GM21390 (cell line): ENCODE measurements around the gene ZNF436.
"Not testable (repeated sequence)": the region's sequence is repeated elsewhere in the genome, so short reads cannot be mapped to it uniquely, and the experiment has no call there.

ENCODE experiments used
- ATAC-seq: cut with Tn5 transposase; IDR thresholded peaks from one replicate; pipeline ENCODE4 v1.9.1; 2021; ENCODE audit not compliant: unreplicated experiment

ZNF436 gene

DNA sequence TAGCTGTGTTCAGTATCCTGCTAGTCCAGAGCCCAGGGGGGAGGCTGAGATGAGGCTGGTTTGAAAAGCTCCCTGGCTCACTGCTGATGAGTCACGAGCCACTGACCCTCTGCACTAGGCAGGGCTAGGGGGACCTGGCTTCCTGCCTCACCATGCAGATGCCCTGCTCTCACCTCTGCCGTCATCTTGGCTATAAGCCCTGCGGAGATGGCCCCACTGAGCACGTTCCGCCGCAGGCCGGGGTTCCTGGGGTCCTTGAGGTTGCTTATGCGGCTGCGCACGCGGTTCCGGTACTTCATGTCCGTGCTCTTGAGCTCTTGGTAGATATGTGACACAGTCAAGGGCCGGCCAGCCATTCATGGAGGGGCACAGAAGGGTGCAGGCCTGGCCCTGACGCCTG, 24.1 kb upstream of the ZNF436 start:
- no peak for ATAC-seq

DNA sequence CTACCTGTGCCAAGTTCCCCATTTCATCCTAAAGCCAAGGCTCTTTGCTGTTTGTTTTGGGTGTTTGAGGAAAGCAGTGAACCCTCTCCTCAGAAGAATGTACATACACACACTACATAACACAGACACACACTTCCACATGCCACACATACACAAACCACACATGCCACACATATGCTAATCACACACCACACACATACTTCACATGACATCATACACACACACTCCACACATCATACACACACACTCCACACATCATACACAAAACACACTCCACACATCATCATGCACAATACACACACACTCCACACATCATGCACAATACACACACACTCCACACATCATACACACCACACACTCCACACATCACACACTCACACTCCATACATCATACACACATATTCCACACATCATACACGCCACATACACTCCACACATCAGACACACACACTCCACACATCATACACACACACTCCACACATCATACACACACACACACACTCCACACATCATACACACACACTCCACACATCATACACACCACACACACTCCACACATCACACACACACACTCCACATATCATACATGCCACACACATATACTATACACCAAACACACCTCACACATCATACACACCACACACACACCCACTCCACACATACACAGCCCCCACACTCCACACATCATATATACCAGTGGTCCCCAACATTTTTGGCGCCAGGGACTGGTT, 22.7 kb upstream of the ZNF436 start:
- ATAC-seq = no peak

DNA sequence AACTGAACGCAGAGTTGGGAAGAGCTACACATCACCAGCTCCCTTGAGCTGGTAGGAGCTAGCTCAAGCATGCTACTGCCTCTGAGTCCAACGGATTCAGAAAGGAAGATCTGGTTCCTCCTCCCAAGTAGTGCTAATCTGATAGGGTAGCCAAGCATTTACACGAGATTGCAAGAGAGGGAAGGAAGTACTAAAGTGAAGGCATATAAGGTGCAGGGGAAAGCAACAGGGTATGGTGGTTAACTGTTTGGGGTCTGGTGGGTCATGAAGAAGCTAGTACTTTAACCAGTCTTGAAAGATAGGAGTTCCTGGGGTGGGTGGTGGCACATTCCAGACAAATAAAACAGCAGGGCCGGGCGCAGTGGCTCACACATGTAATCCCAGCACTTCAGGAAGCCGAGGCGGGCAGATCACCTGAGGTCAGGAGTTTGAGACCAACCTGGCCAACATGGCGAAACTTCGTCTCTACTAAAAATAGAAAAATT, 20.2 kb upstream of the ZNF436 start:
- no peak for ATAC-seq

DNA sequence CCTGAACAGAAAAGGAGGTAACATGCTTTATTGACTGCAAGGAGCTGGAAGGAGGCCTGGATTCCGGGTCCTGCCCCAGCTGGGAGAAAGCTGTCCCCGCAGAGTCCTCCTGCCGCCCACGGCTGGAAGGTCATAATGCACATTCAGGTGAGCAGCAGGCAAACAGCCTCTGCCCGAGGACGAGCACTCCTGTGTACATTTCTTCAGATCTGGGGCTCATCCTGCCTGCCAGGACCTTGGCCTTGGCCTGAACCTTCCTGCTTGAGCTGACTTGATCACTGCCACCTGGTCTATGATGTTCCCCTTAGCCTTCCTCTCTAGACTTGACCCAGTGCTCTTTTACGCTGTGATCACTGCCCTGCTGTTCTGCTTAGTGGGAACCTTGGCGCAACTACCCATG, 17.9 kb upstream of the ZNF436 start:
- ATAC-seq = no peak

DNA sequence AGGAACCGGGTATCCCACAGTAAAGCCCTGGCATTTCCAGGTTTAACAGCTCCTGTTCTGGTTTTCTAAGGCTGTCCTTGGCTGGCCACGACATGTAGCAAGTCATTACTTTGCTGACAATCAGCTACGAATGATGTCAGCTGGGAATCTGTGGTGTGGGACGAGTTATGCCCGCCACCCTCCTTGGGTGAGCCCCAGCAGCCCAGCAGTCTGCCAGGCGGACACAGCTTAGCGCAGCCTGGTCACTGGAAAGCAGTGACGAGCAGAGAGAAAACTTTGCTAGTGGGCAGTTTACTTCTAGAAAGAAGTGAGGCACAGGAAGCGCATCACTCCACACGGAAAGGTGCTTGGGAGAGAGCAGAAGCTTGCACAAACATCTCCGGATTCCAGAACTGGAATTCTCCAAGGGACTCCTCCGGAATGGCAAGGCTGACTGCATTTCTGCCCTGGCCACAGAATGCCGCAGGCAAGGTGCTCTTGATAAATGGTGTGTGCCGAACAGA, 15.5 kb upstream of the ZNF436 start:
- no peak for ATAC-seq

DNA sequence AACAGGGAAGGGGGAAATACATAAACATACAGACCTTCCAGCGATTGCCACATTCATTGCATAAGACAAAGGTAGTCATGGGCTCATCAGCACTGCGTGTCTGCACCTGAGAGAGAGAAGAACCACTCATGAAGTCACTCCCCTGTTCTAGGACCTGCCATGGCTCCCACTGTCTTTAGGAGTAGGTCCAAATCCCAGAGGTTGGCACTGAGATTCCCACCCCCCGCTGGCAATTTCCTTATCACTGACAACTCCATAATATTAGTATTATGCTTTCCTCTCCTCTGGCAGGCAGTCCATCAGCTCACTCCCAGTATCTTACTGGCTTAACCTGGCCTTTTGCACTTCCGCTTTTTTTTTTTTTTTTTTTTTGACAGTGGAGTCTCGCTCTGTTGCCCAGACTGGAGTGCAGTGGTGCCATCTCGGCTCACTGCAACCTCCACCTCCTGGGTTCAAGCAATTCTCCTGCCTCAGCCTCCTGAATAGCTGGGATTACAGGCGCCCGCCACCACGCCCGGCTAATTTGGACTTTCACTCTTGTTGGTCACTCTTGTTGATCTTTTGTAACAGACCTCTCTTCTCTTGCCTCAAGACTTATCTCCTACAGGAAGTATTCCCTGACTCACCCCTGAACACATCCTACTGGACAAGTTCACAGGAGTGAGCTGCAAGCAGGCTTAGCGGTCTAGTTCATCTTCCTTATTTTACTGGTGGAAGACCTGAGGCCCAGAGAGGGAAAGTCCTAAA, 14.8 kb upstream of the ZNF436 start:
- no peak for ATAC-seq

DNA sequence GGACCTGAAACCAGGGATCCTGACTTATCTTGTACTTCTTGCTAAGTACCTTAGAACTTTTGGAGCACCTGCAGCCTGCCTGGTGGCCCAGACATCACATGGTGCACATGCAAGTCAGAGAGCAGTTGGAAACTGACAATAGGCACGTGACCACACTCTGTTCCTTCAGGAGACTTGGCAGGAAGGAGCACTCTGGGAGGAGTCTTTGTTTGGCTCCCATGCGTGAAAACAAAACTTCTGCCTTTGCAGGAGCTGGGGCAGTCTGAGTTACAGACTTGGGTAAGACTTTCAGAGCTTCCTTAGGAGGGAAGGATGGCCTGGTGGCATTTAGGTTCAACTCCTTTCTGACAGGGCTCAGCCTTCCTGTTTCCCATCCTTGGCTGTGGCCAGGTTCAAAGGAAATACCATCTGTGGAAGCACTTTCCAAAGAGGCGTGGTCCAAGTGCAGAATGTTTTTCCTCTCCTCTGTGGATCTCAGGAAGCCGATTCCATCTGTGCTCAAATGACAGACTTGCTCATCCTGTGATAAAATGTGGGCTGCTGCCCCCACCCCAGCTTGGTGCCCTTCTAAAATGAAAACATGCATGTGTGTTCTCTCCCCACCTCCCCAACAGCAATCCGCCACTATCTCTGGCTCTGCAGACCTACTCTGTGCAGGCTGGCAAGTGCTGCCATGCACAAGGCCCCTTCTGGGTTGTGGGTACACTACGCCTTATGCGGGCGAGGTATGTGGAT, 14.1 kb upstream of the ZNF436 start:
- no peak for ATAC-seq

DNA sequence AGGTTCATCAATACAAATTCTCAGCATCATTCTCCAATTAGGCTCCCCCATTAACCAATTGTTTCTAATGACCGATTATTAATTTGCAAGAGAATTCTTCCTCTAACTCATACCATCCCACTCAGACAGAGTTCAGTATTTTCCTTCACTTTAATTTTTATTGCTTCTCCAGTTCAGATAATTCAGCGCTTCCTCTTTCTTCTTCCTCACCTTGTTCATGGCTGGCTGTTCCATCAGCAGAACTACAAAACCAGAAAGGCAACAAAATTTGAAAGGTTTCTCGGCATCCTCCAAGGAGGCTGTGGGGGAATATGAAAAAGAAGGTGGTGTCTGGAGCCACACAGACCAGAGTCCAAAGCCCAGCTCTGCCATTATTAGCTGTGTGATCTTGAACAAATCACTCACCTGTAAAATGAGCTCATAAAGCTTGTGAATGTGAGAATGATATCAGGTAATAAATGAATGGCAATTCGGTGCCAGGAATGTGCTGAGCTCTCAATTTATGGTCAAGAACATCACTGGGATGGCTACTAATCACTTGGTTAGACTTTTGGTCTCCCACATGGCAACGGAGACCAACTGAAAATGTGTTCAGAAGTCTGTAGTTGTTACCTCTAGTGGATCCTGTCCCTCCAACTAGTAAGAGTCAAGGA, 11.7 kb upstream of the ZNF436 start:
- ATAC-seq = no peak

DNA sequence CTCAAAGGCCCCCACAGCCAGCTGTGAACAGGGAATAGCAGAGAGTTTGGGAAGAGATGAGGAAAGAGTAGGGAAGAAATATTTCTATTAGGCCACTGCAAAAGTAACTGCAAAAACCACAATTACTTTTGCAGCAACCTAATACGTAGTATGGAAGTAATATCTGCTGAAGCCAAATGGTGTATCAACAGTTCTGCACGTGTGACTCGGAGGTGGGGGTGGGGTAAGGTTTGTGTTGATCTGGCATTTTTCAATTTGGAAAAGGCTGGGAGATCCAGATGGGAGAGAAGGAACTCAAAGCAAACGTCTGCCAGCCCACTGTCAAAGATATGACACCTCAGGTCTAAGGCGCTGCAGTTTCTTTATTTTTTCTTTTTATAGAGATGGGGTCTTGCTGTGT, 11.1 kb upstream of the ZNF436 start:
- ATAC-seq = no peak

DNA sequence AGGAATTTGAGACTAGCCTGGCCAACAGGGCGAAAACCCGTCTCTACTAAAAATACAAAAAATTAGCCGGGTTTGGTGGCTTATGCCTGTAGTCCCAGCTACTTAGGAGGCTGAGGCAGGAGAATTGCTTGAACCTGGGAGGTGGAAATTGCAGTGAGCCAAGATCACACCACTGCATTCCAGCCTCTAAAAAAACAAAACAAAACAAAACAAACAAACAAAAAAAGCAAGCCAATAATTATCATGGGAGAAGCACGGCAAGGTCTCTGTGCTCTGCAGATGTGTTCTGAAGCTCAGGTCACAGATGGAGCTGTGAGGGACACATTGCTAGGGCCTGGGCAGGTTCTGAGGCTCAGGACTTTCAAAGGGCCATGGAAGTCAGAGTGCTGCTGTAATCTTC, 10.6 kb upstream of the ZNF436 start:
- not testable (repeated sequence) for ATAC-seq

DNA sequence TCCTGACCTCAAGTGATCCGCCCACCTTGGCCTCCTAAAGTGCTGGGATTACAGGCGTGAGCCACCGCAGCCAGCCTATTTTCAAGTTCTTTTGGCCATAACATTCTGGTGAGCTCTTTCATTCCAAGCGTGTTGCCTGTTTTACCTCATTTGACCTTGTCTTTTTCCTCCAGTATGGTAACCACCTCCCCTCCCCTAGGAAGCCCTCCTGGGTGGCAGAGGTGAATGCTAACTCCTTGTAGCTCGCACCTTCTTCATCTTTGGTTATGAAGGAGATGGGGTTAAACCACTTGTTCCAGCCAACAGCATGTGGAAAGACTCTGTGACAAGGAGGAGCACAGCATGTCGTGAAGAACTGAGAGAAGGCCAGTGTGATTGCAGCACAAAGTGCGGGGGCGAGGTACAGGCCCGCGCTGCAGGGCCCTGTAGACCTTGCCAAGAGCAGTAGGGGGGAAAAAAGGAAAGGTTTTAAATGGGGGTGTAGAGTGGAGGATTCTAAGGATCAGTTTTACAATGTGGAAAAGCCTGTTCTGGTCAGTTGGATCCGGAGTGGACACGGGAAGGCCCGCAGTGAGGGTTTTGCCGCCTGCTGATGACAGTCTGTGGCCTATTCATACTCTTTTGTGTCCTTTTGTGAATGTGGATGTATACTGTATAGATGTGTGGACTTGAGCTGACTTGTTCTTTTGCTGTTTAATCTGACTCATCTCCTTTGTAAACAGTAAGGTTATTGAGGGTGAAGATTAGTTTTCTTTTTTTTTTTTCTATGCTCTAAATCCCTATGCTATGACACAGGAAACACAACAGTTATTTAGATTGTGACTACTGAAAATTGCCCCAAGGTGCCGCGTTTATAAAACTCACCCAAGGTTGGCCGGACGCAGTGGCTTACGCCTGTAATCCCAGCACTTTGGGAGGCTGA, 7.5 kb upstream of the ZNF436 start:
- ATAC-seq = no peak

DNA sequence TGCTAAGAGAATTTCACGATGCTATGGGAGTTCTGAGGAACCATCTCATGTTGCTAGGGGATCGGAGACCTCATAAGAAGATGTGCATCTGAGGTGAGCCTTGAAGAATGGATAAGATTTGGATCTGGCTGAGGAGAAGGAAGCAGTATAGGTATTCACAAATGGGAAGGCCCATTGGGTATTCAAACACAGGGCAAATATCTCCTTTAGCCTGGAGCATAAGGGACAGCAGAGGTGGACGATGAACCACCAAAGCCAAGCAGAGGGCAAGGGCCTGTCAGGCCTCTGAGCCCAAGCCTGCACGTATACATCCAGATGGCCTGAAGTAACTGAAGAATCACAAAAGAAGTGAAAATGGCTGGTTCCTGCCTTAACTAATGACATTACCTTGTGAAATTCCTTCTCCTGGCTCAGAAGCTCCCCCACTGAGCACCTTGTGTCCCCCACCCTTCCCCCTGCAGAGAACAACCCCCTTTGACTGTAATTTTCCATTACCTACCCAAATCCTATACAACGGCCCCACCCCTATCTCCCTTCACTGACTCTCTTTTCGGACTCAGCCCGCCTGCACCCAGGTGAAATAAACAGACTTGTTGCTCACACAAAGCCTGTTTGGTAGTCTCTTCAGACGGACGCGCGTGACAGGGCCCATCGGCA, 4.6 kb upstream of the ZNF436 start:
- not testable (repeated sequence) for ATAC-seq

DNA sequence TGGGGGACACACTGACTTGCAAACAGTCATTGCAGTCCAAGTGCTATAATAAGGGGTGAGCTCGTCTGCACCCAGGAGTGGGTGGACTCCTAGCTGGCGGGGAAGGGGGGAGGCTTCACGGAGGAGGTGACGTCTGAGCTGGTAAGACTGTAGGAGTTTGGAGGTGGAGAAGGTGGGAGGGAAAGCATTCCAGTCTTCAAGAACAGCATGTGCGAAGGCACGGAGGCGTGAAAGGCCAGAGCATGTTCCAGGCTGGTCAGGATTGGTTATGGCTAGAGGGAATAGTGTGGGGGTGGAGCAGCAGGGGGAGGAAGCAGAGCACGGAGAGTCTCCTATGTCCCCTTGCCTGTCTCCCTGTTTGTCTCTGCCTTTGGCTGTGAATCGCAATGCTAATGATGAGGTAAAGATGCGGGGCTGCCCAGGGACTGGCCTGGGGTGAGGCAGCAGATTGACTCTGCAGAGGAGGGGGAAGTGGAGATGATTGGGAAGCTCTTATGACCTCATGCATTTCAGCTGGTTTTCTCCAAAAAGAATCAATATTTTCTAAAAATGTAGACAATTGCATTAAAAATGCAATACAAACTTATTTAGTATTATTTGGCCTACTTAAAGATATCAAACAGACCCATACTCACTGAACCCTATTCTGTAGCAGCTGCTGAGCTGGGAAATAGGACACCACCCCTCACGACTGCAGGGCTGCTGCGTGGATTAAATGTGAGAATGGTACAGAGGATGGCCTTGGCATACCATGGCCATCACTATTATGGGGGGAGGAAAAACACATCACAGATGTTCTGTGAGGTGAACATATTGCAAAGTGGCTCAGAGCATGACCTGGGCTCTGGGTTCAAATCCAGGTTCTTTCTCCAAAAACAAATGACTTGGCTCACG, 2.6 kb upstream of the ZNF436 start:
- no peak for ATAC-seq

DNA sequence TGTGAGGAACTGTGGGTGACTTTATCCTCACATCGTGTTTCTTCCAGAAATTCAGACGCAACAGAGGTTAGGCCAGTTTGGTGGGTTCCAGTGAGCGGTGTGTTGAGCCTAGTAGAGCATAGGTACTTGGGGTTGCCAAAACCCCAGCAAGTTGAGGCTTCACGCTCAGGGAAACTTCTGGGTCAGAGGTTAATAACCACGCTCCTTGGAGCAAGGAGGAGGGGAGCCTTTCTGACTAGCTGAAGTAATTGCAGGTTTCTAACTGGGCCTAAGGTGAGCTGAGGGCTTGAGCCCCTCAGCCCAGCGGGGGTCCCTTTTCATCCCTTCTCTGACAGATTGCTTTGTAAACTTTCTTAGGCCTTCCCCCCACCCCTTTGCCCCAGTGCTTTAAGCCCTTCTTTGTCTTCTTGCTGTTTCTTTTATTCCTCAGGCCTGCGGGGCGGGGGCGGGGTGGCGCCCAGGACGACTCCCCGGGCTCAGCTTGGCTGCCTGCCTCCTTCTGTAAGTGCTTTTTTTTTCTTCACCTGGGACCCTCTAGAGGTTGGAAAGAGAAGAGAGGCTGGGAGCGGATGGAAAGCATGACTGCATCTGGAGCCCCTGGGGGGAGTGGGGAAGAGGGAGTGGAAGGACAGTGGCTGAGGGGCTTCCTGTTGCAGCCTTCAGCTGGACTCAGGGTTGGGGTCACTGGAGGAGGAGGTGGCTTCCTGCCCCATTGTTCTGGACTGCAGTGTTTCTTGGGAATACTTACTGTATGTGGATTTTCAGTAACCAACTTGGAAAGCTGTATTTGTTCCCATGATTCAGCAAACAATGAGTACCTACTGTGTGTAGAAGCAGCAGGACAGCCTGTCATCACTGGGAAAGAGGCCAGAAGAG, 1.3 kb upstream of the ZNF436 start:
- no peak for ATAC-seq

DNA sequence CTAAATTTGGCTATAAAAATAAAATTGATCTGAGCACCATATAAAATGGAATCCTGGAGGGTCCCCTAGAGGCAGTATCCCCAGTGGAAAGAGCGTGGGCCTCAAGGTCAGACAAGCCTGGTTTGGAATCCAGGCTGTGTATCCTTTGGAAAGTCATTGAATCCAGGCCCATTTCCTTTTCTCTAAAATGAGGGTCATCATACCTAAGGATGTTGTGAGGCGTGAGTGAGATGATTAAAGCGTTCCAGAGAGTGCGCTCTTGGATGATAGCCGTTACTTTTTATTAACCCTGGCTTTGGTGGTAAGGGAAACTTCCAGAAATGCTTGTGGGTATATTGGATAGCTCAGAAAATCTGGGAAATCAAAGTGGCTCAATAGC, 683 bp upstream of the ZNF436 start:
- ATAC-seq = no peak

DNA sequence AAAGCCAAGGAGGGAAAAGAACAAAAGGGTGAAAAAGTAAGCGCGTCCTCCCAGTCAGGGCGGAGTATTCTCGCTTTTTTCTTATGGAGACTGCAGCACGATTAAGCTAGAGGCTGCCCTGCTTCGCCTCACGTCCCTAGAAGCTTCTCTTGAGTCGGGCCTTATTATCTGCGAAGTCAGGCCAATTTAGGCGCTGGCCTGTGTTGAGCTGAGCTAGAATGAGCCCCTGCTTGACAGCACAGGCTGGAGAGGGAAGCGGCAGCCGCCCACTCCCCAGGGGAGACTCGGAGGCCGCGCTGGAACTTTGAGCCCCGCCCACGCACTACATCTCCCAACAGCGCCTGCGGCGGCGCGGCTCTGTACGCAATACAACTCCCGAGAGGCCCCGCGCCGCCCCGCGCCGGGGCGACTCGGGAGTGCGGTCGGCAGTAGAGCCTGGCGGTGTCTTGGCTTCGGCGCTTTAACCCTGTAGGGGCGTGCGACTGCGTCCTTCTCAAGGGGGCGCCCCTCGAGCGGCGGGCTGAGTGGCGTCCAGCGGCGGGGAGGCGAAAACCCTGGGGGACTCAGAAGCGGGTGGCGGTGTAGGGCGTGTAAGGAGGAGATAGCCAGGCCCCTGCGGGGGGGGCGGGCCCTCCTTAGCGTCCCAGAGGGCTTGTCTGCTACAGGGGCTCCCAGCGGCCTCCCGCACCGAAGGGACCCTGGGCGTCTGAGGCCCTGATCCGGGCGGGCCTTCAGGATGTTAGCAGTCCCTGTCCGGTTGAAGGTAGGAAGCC, 888 bp downstream of the ZNF436 start:
- peak; percentile 62 for ATAC-seq
